GF-D8 (cell line): Measurements from ENCODE around the gene GSK3B.

Experiments
- DNase-seq: peaks from one replicate; lab custom pipeline; 2025; lab: John Stamatoyannopoulos, UW

GSK3B gene

DNA sequence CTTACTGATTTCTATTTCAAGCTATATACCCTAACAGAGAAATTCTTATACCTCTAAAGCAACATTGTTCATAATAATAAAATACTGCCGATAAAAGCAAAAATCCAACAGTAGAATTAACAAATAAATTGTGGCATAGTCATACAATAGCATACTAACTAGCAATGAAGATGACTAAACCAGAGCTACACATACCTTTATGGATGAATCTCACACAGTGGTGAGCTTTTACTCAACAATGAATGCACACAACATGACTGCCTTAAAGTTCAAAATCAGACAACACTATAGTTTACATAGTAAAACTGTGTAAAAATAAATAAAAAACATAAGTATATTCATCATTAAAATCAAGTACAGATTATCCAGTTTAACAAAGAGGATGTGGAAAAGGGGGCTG lies 213.3 kb downstream of the GSK3B start:
- no peak for DNase-seq

DNA sequence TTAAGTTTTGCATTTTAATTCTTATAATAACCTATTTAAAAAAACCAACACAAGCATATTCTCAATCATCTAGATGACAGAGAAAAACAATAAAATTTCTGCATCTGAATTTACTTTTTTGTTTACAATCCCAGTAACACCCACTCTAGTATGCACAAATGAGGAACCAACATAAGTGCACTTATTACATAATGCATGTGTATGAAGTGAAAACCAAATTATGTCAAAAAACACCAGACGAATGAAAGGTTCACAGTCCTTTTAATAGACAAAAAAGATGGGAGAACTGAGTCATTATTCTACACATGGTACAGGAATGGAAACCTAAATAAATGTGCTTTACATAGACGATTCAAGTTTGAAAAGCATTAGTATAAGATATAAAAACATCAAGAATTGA lies 220.6 kb downstream of the GSK3B start:
- no peak for DNase-seq

- no peak for DNase-seq
Observed at GRCh38 chr3:119872773-119873172, 221.5 kb downstream of the GSK3B start.

DNA sequence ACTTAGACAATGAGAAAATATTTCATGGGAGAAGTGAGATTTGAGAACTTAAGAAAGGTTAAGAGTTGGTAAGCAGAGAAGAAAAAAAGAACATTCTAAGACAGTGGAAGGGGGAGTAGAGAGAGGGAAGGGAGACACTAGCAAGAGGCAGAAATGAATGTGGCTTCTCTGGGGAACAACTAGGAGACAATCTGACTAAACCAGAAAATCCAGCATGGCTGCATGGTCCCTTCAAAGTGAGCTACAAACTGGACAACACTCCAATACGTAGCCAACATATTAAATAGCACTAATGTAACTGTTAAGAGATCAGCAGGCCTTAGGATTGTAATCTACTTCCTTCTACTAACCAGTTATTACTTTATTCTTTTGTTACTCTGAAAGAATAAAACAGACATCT lies 222.7 kb downstream of the GSK3B start:
- DNase-seq: no peak

DNA sequence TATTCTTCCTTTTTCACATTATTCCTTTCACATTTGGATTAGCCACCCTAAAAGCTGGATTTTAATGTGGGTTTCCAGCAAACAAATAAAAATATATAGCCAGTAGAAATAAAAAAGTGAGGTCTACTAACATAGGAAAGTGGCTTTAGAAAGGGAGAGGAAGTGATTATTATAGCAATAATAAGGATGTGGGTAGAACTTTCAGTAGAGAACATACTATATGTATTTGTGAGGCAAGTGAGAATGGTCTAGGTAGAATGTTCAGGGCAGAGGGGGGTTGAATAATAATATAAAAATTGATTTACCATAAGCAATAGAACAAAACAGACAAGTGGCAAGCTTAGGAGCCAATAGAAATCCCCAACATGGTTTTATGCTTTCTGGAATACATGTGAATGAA lies 223.7 kb downstream of the GSK3B start:
- no peak for DNase-seq

DNA sequence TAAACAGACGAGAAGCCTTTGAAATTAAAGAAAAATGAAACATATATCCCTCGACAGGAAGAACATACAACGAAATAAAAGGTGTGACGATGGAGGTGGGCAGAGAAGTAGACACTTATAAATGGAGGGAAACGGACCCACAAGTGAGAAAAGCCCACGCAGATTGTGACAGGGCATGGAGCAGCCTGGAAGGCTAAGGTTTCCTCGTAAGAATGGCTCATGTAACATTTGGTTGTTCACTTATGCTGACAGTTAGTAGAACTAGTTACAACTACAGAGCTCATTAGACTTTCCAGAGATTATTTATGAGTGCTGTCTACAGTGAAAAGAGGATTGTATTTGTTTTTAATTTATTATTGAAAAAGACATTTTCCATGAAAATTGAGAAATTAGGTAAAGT lies 229.8 kb downstream of the GSK3B start:
- no peak for DNase-seq

GRCh38 chr3:119862616-119863015 lies 231.6 kb downstream of the GSK3B start:
- no peak for DNase-seq

GRCh38 chr3:119861681-119862080 lies 232.6 kb downstream of the GSK3B start:
- DNase-seq: no peak

- DNase-seq: no peak
Observed at GRCh38 chr3:119859728-119860127, 234.5 kb downstream of the GSK3B start.

DNA sequence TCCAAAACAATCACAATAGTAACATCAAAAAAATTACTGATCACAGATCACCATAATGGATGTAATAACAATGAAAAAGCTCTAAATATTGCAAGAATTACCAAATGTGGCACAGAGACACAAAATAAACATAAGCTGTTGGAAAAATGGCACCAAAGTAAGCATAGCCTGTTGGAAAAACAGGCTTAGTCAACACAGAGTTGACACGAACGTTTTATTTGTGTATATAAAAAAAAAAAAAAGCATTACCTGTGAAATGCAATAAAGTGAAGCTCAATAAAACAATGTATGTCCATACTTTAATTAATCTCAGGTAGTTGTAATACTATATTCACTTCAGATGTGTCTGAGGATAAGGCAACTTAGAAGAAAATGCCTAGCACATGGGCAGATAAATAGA lies 235.3 kb downstream of the GSK3B start:
- no peak for DNase-seq

DNA sequence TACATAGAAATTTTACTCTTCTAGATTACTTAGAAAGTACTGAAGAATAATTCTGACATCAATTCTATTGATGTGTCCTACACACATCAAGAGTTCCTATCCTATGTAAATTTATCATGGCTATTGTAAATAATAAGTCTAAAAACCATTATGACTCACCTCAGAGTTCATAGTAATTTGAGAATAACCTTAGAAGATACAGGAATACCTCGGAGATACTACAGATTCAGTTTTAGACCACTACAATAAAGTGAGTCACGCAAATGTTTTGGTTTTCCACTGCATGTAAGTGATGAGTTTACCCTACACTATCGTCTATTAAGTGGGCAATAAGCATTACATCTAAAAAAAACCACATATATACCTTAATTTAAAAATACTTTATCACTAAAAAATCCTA lies 237.6 kb downstream of the GSK3B start:
- no peak for DNase-seq

DNA sequence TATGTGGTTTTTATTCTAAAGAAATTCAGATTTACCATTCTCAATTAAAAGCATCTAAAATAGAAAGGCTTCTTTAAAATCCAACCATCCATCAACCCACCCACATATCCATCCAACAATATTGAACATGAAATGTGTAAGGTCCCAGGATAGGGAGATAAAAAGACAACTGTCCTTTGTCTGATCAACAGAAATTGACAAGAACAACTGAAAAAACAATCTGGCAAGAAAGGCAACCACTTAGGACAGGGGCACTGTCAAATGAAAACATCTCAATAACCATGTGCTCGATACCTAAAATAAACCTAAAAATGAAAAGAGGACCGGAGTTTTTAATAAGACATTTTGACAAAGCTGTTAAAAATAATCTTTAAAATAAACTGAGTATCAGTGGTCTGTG lies 245.1 kb downstream of the GSK3B start:
- DNase-seq: no peak

DNA sequence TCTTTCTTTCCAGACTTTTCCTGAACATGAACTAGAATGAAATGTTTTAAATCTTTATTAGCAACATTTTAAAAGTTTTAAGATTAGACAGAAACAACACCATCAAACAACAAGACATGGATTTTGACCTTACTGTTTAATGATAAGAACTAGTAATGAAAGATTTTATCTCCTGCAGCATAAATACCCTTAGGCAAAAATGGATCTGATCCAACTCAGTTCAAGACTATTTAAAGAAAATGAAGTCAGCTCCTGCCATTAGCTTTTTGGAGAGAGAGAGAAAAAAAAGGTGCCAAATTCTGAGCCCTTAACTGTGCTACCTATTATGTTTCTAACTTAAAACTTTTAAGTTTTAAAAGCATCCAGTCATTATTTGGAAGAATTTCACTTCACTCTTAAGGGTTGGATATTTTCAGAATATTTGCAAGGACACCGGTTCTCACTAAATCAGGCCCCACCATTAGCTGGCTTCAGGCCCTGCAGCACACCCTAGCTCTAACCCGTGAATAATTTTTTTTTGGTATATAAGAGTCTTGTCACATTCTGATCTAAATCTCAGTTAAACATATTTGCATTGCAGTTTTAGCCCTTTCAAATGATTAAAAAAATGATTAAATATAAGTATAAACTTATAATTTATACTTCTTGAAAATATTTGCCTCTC lies 252.3 kb downstream of the GSK3B start:
- no peak for DNase-seq

GRCh38 chr3:119835556-119835955 lies 258.7 kb downstream of the GSK3B start:
- DNase-seq: no peak

- DNase-seq: no peak
Observed at GRCh38 chr3:119834754-119835370, 259.4 kb downstream of the GSK3B start.

- DNase-seq: no peak
Observed at GRCh38 chr3:119831941-119832371, 262.3 kb downstream of the GSK3B start.

DNA sequence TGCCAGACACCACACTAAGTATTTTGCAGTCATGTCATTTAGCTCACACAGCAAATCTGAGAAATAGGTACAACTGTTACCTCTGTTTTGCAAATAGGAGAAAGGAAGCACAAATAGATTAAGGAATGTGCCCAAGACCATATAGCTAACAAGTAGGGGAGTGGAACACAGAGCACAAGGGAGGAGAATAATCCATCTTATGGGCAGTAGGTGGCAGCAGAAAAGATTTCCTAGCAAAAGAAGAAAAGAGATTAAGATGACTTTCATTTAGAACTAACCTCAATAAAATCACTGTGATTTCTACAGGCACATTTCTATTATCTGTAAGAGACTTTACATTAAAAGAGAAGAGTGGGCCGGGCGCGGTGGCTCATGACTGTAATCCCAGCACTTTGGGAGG lies 263.2 kb downstream of the GSK3B start:
- DNase-seq: no peak

DNA sequence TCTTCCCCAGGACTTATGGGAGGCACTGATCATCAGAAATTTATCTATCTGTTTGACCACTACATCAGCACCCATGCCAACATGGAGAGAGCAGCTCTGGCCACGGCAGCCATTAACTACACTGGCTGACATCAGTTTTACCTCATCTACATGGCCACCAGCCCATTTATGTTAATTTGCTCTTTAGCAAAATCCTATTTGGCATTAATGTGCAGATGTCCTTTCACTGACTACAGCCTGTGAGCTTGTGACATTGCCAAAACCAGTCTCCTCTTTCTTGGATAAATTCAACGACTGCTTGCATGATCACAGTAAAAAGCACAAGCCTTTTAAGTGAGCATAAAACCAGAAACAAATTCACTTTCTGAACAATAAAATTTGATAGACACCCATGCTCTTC lies 264.8 kb downstream of the GSK3B start:
- DNase-seq: no peak

DNA sequence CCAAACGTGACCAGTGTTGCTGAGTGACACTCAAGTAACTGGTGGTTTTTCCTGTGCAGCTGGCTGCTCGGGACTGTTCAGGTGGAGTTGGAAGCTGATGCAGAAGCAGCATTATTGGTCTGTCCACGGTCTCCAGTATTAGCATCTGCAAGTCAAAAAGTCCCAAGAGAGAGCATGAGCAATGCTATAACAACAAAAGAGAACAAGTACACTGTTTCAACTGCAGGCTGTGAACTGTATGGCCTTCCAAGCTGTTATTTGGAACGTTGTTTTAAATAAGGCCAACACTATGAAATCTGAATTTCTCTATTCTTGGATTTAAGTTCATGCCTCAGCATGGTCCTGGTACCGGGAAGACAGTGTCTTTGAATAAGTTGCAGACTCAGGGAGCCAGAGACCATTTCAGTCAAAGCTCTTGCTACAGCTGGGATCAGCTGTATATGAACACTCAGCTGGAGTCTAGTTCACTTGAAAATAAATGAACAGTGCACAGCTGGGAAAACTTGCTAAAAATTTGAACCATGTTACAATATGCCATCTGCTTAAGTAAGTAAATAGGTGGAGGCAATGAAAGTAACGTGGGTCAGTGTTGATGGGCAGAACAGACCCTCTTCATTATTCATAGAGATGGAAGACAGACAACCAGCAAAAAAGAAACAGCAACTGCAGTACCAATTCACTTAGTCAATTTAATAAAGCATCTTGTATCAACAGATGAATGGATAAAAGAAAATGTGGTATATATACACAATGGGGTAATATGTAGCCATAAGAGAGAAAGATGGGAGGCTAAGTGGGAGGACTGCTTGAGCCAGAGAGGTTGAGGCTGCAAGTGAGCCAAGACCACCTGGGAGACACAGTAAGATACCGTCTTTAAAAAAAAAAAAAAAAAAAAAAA lies 267.3 kb downstream of the GSK3B start:
- no peak for DNase-seq

DNA sequence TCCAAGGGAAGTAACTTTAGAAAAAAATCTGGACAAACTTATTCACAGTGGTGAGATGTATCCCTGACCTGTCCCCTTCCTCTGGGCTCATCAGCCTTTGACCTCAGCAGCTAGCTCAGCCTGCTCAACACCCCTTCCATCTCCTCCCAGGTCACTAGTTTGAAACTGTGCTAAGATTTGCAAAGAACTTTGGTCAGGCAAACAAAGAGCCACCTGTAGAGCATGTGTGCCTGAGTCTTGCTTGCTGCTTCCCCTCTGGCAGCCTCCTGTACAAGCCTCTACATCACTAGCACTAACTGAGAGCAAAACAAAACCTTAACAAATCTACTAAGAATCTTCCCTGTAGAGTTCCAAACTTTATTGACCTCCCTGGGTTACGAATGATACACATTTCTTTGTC lies 268.4 kb downstream of the GSK3B start:
- DNase-seq: no peak

DNA sequence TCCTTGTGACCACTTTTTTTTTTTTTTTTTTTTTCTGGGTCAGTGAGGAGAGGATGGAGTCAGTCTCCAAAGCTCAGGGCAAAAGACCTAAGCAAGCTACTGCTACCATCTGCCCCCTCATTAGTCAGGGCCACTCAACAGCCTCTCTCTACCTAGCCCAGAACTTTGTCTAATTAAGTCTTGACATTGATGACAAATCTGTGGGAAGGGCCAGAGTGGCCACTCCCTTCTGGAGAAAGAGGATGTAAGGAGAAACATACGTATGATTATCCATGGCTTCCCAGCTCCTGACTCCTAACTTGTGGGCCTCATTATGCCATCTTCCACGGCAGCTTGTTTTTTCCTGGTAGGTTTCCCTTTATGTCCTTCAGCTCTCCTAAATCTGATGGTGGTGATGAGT lies 274.4 kb downstream of the GSK3B start:
- DNase-seq: no peak

DNA sequence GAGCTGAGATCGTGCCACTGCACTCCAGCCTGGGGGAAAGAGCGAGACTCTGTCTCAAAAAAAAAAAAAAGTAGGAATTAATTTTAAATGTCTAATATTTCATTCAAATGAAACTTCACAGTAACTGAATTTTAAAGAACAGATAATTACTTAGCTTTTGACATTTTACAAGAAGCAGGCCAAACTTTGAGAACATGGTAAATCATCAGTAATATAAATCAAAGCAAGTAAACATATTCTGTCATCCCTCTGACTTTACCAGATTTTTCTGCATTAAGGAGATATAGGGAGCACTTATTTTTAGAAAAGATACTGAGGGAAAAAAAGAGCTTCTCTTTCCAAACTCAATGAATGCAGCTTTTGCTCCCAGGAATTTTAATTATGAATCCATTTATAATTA lies 275.3 kb downstream of the GSK3B start:
- no peak for DNase-seq
